HepG2 (cell line): ENCODE data around the gene SNURF. TPM values are rescaled to one million over a fixed set of nuclear protein-coding genes. Genes with fewer than 3 reads are reported as not detected.
A peak's percentile ranks its signal among the peaks of the same experiment; 100 is the strongest.

ENCODE experiments used
- ATAC-seq: fragments of 200-7000 bp; cut with Tn5 transposase; 3 replicates; pipeline ENCODE4 v1.9.1; 2020; ENCODE audit warnings: mild to moderate bottlenecking, moderate library complexity
- BruUV-seq: library from RNA; stranded (reverse); fragments of 400-500 nt; replicated peaks from 2 replicates; lab custom pipeline; 2021; lab: Mats Ljungman, UMichigan
- CTCF ChIA-PET: fragments of 300-600 bp; formaldehyde crosslinking; extraction: SDS; loops from one replicate; lab custom pipeline; 2021; ENCODE audit warnings: low total read pairs, inconsistent platforms, low intra/inter-chr PET ratio; lab: Yijun Ruan, JAX
- POLR2A ChIA-PET: fragments of 350-600 bp; sonication (Branson Sonifier 250); formaldehyde crosslinking; loops from one replicate; lab custom pipeline; 2020; ENCODE audit warnings: antibody characterized with exemption, inconsistent platforms; lab: Yijun Ruan, JAX
- DNase-seq: peaks from one replicate; pipeline ENCODE4 v3.0.0-alpha.2; 2015; ENCODE audit warnings: low spot score
- FAIRE-seq: peaks from 3 replicates; lab custom pipeline; 2011; peaks lifted over from hg19 to GRCh38; lab: Jason Lieb, UNC
- H2AFZ ChIP-seq: one replicate; pipeline ENCODE4 v1.6.1; 2011; ENCODE audit warnings: low read length, inconsistent platforms
- H3K27ac ChIP-seq: fragments of 300-600 bp; 3 replicates; pipeline ENCODE4 v1.8.0; 2011; ENCODE audit warnings: mixed run types, mild to moderate bottlenecking, mixed read lengths, low read length, inconsistent platforms; ENCODE audit not compliant: insufficient read depth; ENCODE audit errors: extremely low read length
- H3K27me3 ChIP-seq, 2 experiments: fragments of 200-600 bp in 1 of 2; 2 replicates in 1 of 2; 3 replicates in 1 of 2; pipeline versions ENCODE4 v1.6.0 to v1.8.0; 2011; ENCODE audit warnings: low read length in 2 of 2, mild to moderate bottlenecking in 2 of 2, moderate library complexity in 2 of 2, inconsistent platforms in 1 of 2; ENCODE audit not compliant: insufficient read depth in 2 of 2, control insufficient read depth in 1 of 2
- H3K36me3 ChIP-seq, 2 experiments: fragments of 200-600 bp in 1 of 2; replicated peaks in 1 of 2; 2 replicates in 1 of 2; 3 replicates in 1 of 2; pipeline versions ENCODE4 v1.5.1 to v1.8.0; 2011; ENCODE audit warnings: low read length in 2 of 2, inconsistent platforms in 1 of 2; ENCODE audit not compliant: insufficient read depth in 2 of 2, control insufficient read depth in 1 of 2
- H3K4me1 ChIP-seq: 2 replicates; pipeline ENCODE4 v1.5.1; 2012; ENCODE audit warnings: low read length, inconsistent platforms; ENCODE audit not compliant: insufficient read depth
- H3K4me2 ChIP-seq: 2 replicates; pipeline ENCODE4 v1.6.0; 2011; ENCODE audit warnings: low read depth, low read length, inconsistent platforms
- H3K4me3 ChIP-seq, 3 experiments: fragments of 200-600 bp in 1 of 3; sonication (generic), shearing (Covaris generic) in 1 of 3; replicated peaks in 1 of 3; 2 replicates each; pipeline ENCODE4 v1.5.1; 2011 to 2016; ENCODE audit warnings: low read length in 3 of 3, inconsistent platforms in 2 of 3, low read depth in 2 of 3, mild to moderate bottlenecking in 2 of 3, control low read depth in 1 of 3, mixed read lengths in 1 of 3; ENCODE audit not compliant: insufficient read depth in 1 of 3
- H3K79me2 ChIP-seq: one replicate; pipeline ENCODE4 v1.6.1; 2011; ENCODE audit warnings: low read length, inconsistent platforms; ENCODE audit not compliant: insufficient read depth
- H3K9ac ChIP-seq: 2 replicates; pipeline ENCODE4 v1.6.0; 2011; ENCODE audit warnings: mild to moderate bottlenecking, low read depth, low read length, inconsistent platforms; ENCODE audit not compliant: insufficient read depth
- H3K9me3 ChIP-seq: 2 replicates; pipeline ENCODE4 v1.5.1; 2012; ENCODE audit warnings: mild to moderate bottlenecking, low read length
- H4K20me1 ChIP-seq: 2 replicates; pipeline ENCODE4 v1.6.0; 2011; ENCODE audit warnings: inconsistent platforms, mild to moderate bottlenecking, low read length, moderate library complexity; ENCODE audit not compliant: insufficient read depth
- ATF7-NPFF ChIP-seq: sonication (generic); formaldehyde crosslinking; IDR thresholded peaks from 2 replicates; pipeline ENCODE4 v1.8.1; 2023; ENCODE audit warnings: mild to moderate bottlenecking, low read depth, missing genetic modification reagents, moderate library complexity
- FOXP4 ChIP-seq: sonication (generic); formaldehyde crosslinking; IDR thresholded peaks from 2 replicates; pipeline ENCODE4 v1.4.0; 2020; ENCODE audit warnings: missing genetic modification reagents
- HNF1A ChIP-seq, 2 experiments: sonication (generic) in 1 of 2; formaldehyde crosslinking in 1 of 2; IDR thresholded peaks; 2 replicates each; pipeline versions ENCODE4 v1.4.0 to v1.6.1; 2016 to 2020; ENCODE audit warnings: borderline replicate concordance in 1 of 2, low read depth in 1 of 2, mild to moderate bottlenecking in 1 of 2, missing genetic modification reagents in 1 of 2
- HOXA9 ChIP-seq: sonication (generic); formaldehyde crosslinking; IDR thresholded peaks from 2 replicates; pipeline ENCODE4 v1.8.1; 2022; ENCODE audit warnings: missing genetic modification reagents, mild to moderate bottlenecking, moderate library complexity, borderline replicate concordance
- JDP2 ChIP-seq: sonication (generic); formaldehyde crosslinking; IDR thresholded peaks from 2 replicates; pipeline ENCODE4 v1.8.1; 2022; ENCODE audit warnings: missing genetic modification reagents, borderline replicate concordance
- MAFF ChIP-seq: IDR thresholded peaks from 2 replicates; pipeline ENCODE4 v1.6.1; 2011; ENCODE audit warnings: low read depth, low read length, improper control_type of control experiment
- MED1 ChIP-seq: sonication (generic); formaldehyde crosslinking; IDR thresholded peaks from 2 replicates; pipeline ENCODE4 v1.4.0; 2020; ENCODE audit warnings: missing genetic modification reagents
- RBM39 ChIP-seq: fragments of 200-400 bp; formaldehyde crosslinking; IDR thresholded peaks from one replicate; pipeline ENCODE4 v1.6.1; 2018; ENCODE audit warnings: antibody characterized with exemption, mild to moderate bottlenecking, low read depth, low read length; ENCODE audit not compliant: poor library complexity, severe bottlenecking
- SOX13 ChIP-seq, 3 experiments: fragments of 450-650 bp in 1 of 3; sonication (generic) in 1 of 3; formaldehyde crosslinking in 1 of 3; IDR thresholded peaks in 2 of 3; conservative IDR thresholded peaks in 1 of 3; 2 replicates each; pipeline versions ENCODE4 v1.5.0 to v1.6.1; 2016 to 2020; ENCODE audit warnings: antibody characterized with exemption in 1 of 3, mild to moderate bottlenecking in 1 of 3, missing compliant biosample characterization in 1 of 3, missing genetic modification reagents in 1 of 3, moderate library complexity in 1 of 3
- ZBTB7B ChIP-seq: sonication (generic); formaldehyde crosslinking; IDR thresholded peaks from 2 replicates; pipeline ENCODE4 v1.4.0; 2020; ENCODE audit warnings: missing genetic modification reagents
- ZNF362 ChIP-seq: sonication (generic); formaldehyde crosslinking; IDR thresholded peaks from 2 replicates; pipeline ENCODE4 v1.4.0; 2020; ENCODE audit warnings: missing genetic modification reagents, mild to moderate bottlenecking, borderline replicate concordance
- ZNF510 ChIP-seq: sonication (generic); formaldehyde crosslinking; IDR thresholded peaks from 2 replicates; pipeline ENCODE4 v1.4.0; 2020; ENCODE audit warnings: low read depth, mild to moderate bottlenecking, missing genetic modification reagents
- ZNF780A ChIP-seq: sonication (generic); formaldehyde crosslinking; IDR thresholded peaks from 2 replicates; pipeline ENCODE4 v1.8.0; 2022; ENCODE audit warnings: mild to moderate bottlenecking, missing genetic modification reagents, moderate library complexity
- ZSCAN30 ChIP-seq: sonication (generic); formaldehyde crosslinking; IDR thresholded peaks from 2 replicates; pipeline ENCODE4 v1.5.0; 2020; ENCODE audit warnings: mild to moderate bottlenecking, missing genetic modification reagents
- WGBS: methylation state at CpG from one replicate; pipeline ENCODE4 v1.1.6; 2017; ENCODE audit warnings: low lambda C conversion rate; 5-methylcytosine and 5-hydroxymethylcytosine counted together
- in situ Hi-C: cut with HindIII; loops from 2 replicates; pipeline ENCODE4 v1.10.0; 2017; ENCODE audit warnings: low pct_unique_long_range_greater_than_20kb; ENCODE audit not compliant: extremely low pct_ligation_motif_present
- intact Hi-C: fragments of 100-400 bp; cut with micrococcal nuclease; formaldehyde crosslinking; loops from one replicate; pipeline ENCODE4 v1.10.0; 2022; ENCODE audit not compliant: unreplicated experiment
- polyA plus RNA-seq, 8 experiments: library from polyadenylated mRNA; depleted of rRNA in 3 of 8; stranded (reverse) in 7 of 8; unstranded in 1 of 8; fragments of >200 nt; fragmentation: Illumina TruSeq in 4 of 8; extraction: Trizol in 4 of 8; gene quantifications; 2 replicates each; pipeline versions ENCODE4 v1.2.1 to v1.2.3, GENCODE V29; 2011 to 2016; ENCODE audit warnings: low read depth in 4 of 8, missing spikeins in 1 of 8, mixed read lengths in 1 of 8; ENCODE audit not compliant: insufficient read depth in 1 of 8
- total RNA-seq, 5 experiments: library from RNA; depleted of rRNA; stranded (reverse); fragments of >200 nt; fragmentation: Illumina TruSeq; extraction: Trizol; gene quantifications; 2 replicates each; pipeline ENCODE4 v1.2.3, GENCODE V29; 2016; ENCODE audit warnings: low read depth in 1 of 5

Gene SNURF
- total and polyA plus RNA-seq, 2 of the 13 experiments (the other 11 are each of a cell fraction or from before 2014, with no cell fraction given) = 2.1 to 7.6 TPM

GRCh38 chr15:24944954-24945353 is 9.8 kb upstream of the SNURF start:
- DNase-seq (peak; percentile 33), ATAC-seq (peak; percentile 35; the same call in 1 of the 3 replicates), FAIRE-seq (no peak)
- Histone ChIP-seq H3K4me2 (peak overlapping the region; percentile 13; the same call in 1 of the 2 replicates), H3K27me3 (no peaks in the 10 kb centered on the region), H3K36me3 (no peaks in the 10 kb centered on the region), H3K79me2 (no peaks in the 10 kb centered on the region), H3K4me3 (no peak overlapping the region), H3K27ac (no peak overlapping the region), H3K9ac (no peak overlapping the region), H3K9me3 (peaks cover 44% of the 10 kb centered on the region), H4K20me1 (no peaks in the 10 kb centered on the region), H2AFZ (no peak overlapping the region), H3K4me1 (peaks cover 24% of the 10 kb centered on the region)
- POLR2A ChIA-PET = interaction anchor here (0.6 kb wide), 1 partner anchor 10 kb away, joined by 3 read pairs; the partner anchor contains the start of genes SNRPN and SNURF
- peak; percentile 66 for TF ChIP-seq HNF1A (IDR thresholded peaks at IDR 0.05; ENCODE audit: low read depth)
- peak; percentile 61; the same call in 1 of the 2 replicates for TF ChIP-seq HNF1A (CRISPR knock-in tag; IDR thresholded peaks at IDR 0.05; ENCODE audit: borderline replicate concordance)
- TF ChIP-seq ZBTB7B = no peak
- TF ChIP-seq JDP2 (CRISPR knock-in tag) = no peak
- no peak for TF ChIP-seq HOXA9
- no peak for TF ChIP-seq MAFF
- TF ChIP-seq ATF7-NPFF (CRISPR knock-in tag) = no peak
- no peak for TF ChIP-seq RBM39
- no peak for TF ChIP-seq ZSCAN30 (CRISPR knock-in tag)
- no peak for TF ChIP-seq SOX13 (IDR thresholded peaks at IDR 0.05)
- peak in 1 of 2 experiments; percentile 58; a peak in 1 of 4 replicates for TF ChIP-seq SOX13 (CRISPR knock-in tag; conservative IDR thresholded peaks at IDR 0.05 in 1 of 2, IDR thresholded peaks at IDR 0.05 in 1 of 2)
- no peak for TF ChIP-seq ZNF780A (CRISPR knock-in tag)
- TF ChIP-seq MED1 (CRISPR knock-in tag) = no peak
- peak; percentile 20; the same call in 1 of the 2 replicates for TF ChIP-seq ZNF362 (CRISPR knock-in tag)
- TF ChIP-seq FOXP4 (CRISPR knock-in tag) = 0 out of 2 replicates have a peak, but pooled peaks have one; percentile 17
- no peak for TF ChIP-seq ZNF510
- in situ Hi-C loops (no loop called here), intact Hi-C loops (no loop called here)
- 0% methylated on average over 1 of the region's 1 CpG for WGBS
- no TSS peak for BruUV-seq
- CTCF ChIA-PET = no interaction called here
